ENCODE data around the gene TMSB4X.
"Not testable (repeated sequence)": the region's sequence is repeated elsewhere in the genome, so short reads cannot be mapped to it uniquely, and the experiment has no call there.

DNA sequence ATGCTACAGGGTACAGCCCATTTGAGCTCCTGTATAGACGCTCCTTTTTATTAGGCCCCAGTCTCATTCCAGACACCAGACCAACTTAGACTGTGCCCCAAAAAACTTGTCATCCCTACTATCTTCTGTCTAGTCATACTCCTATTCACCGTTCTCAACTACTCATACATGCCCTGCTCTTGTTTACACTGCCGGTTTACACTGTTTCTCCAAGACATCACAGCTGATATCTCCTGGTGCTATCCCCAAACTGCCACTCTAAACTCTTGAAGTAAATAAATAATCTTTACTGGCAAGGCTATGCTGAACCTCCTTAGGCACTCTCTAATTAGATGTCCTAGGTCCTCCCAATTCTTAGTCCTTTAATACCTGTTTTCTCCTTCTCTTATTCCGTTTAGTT is 30.5 kb upstream of the TMSB4X start:
- not testable (repeated sequence) for TF ChIP-seq FOS (IDR thresholded peaks at IDR 0.05; ENCODE audit: borderline replicate concordance, insufficient read depth, low read length); MYC (IDR thresholded peaks at IDR 0.05; ENCODE audit: low read depth, low read length); CTCF (IDR thresholded peaks at IDR 0.05; ENCODE audit: extremely low read depth in 1 of 2, insufficient read depth in 1 of 2, low read depth in 1 of 2, low read length in 2 of 2); EZH2 (IDR thresholded peaks at IDR 0.05; ENCODE audit: borderline replicate concordance, low read depth, low read length, severe bottlenecking); POLR2AphosphoS5 (IDR thresholded peaks at IDR 0.05; ENCODE audit: insufficient read depth, low read depth, low read length)

All from endothelial cell of umbilical vein (primary cell).